Endothelial cell of umbilical vein (primary cell): Measurements from ENCODE around the gene HGFAC.

Source experiments
- CTCF ChIP-seq, 2 donors: IDR thresholded peaks; 1 replicate in 1 of 2; 2 replicates in 1 of 2; pipeline ENCODE4 v1.5.1; 2011; ENCODE audit warnings: low read length in 2 of 2, mild to moderate bottlenecking in 2 of 2, moderate library complexity in 2 of 2, control low read depth in 1 of 2, inconsistent platforms in 1 of 2, low read depth in 1 of 2; ENCODE audit not compliant: insufficient read depth in 1 of 2; ENCODE audit errors: extremely low read depth in 1 of 2
- EZH2 ChIP-seq: IDR thresholded peaks from 2 replicates; pipeline ENCODE4 v1.6.1; 2012; ENCODE audit warnings: borderline replicate concordance, low read depth, mild to moderate bottlenecking, moderate library complexity, low read length, inconsistent platforms; ENCODE audit not compliant: severe bottlenecking
- FOS ChIP-seq: IDR thresholded peaks from 2 replicates; pipeline ENCODE4 v1.6.1; 2011; ENCODE audit warnings: mild to moderate bottlenecking, low read length, moderate library complexity, borderline replicate concordance; ENCODE audit not compliant: insufficient read depth
- POLR2A ChIP-seq: IDR thresholded peaks from 2 replicates; pipeline ENCODE4 v1.6.1; 2012; ENCODE audit warnings: low read depth, mild to moderate bottlenecking, control low read depth, low read length

DNA sequence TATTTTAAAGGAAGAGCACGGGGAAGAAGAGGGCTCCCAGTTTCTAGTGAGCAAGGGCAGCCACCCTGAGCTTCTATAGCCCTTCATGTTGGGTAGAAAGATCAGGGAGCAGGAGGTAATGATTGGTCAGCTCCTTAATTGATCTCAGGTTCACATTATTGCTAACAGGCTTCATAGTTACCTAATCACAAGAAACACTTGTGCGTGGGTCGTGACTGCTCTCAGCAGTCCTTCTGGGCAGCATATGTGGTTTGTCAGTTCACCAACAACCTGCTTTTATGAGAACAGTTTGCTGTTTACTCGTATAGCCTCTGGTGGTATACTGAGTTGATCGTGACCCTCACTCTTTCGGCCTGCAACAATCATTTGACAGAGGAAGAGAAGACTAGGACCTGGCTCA lies 16.6 kb downstream of the HGFAC start:
- TF ChIP-seq CTCF (IDR thresholded peaks at IDR 0.05; ENCODE audit: extremely low read depth in 1 of 2, insufficient read depth in 1 of 2, low read depth in 1 of 2, low read length in 2 of 2): no peak
- no peak for TF ChIP-seq POLR2A
- no peak for TF ChIP-seq EZH2
- no peak for TF ChIP-seq FOS
